Measurements from ENCODE around the gene TFAP2A.

The TFAP2A gene

GRCh38 chr6:10368861-10369260 is 46.0 kb downstream of the TFAP2A start:
- DNase-seq (ENCODE audit: low read depth), result no peak
- TF ChIP-seq CTCF (conservative IDR thresholded peaks at IDR 0.05; ENCODE audit: low read depth, low read length), result no peak
- no peak overlapping the region for H3K4me3 ChIP-seq (ENCODE audit: low read depth, low read length)

GRCh38 chr6:10363911-10364310 is 51.0 kb downstream of the TFAP2A start:
- H3K4me3 ChIP-seq (ENCODE audit: low read depth, low read length), result no peak overlapping the region
- no peak for DNase-seq (ENCODE audit: low read depth)
- no peak for TF ChIP-seq CTCF (conservative IDR thresholded peaks at IDR 0.05; ENCODE audit: low read depth, low read length)

- H3K4me3 ChIP-seq (ENCODE audit: low read depth, low read length), result no peak overlapping the region
- TF ChIP-seq CTCF (conservative IDR thresholded peaks at IDR 0.05; ENCODE audit: low read depth, low read length), result no peak
- DNase-seq (ENCODE audit: low read depth), result no peak
Measured at GRCh38 chr6:10362300-10362699, 52.6 kb downstream of the TFAP2A start.

- no peak overlapping the region for H3K4me3 ChIP-seq (ENCODE audit: low read depth, low read length)
- DNase-seq (ENCODE audit: low read depth), result no peak
- TF ChIP-seq CTCF (conservative IDR thresholded peaks at IDR 0.05; ENCODE audit: low read depth, low read length), result no peak
Measured at GRCh38 chr6:10361428-10361827, 53.4 kb downstream of the TFAP2A start.

GRCh38 chr6:10359581-10359980 is 55.3 kb downstream of the TFAP2A start:
- no peak for TF ChIP-seq CTCF (conservative IDR thresholded peaks at IDR 0.05; ENCODE audit: low read depth, low read length)
- DNase-seq (ENCODE audit: low read depth), result no peak
- H3K4me3 ChIP-seq (ENCODE audit: low read depth, low read length), result no peak overlapping the region

GRCh38 chr6:10355115-10355702 is 59.7 kb downstream of the TFAP2A start:
- no peak overlapping the region for H3K4me3 ChIP-seq (ENCODE audit: low read depth, low read length)
- no peak for TF ChIP-seq CTCF (conservative IDR thresholded peaks at IDR 0.05; ENCODE audit: low read depth, low read length)
- DNase-seq (ENCODE audit: low read depth), result no peak

- H3K4me3 ChIP-seq (ENCODE audit: low read depth, low read length), result no peak overlapping the region
- TF ChIP-seq CTCF (conservative IDR thresholded peaks at IDR 0.05; ENCODE audit: low read depth, low read length), result no peak
- no peak for DNase-seq (ENCODE audit: low read depth)
Measured at GRCh38 chr6:10351791-10352190, 63.1 kb downstream of the TFAP2A start.
